Prostate gland (tissue), 2 donors: ENCODE results near the gene C10orf67.

Experiments
- POLR2A ChIP-seq: fragments of 450-650 bp; IDR thresholded peaks from one replicate; pipeline ENCODE4 v1.6.1; 2016; ENCODE audit warnings: antibody characterized with exemption, mild to moderate bottlenecking
- POLR2AphosphoS5 ChIP-seq: sonication (generic); formaldehyde crosslinking; IDR thresholded peaks from one replicate; pipeline ENCODE4 v1.6.1; 2017; ENCODE audit warnings: antibody characterized with exemption
- TF ChIP-seq, protein P1 (sequence below), 4 experiments: fragments of 200-600 bp in 2 of 4; fragments of 450-650 bp in 2 of 4; sonication (generic) in 2 of 4; IDR thresholded peaks; 1 replicate in 3 of 4; 2 replicates in 1 of 4; pipeline ENCODE4 v1.5.1; 2016 to 2019; ENCODE audit warnings: antibody characterized with exemption in 4 of 4, mild to moderate bottlenecking in 2 of 4, moderate library complexity in 2 of 4

DNA sequence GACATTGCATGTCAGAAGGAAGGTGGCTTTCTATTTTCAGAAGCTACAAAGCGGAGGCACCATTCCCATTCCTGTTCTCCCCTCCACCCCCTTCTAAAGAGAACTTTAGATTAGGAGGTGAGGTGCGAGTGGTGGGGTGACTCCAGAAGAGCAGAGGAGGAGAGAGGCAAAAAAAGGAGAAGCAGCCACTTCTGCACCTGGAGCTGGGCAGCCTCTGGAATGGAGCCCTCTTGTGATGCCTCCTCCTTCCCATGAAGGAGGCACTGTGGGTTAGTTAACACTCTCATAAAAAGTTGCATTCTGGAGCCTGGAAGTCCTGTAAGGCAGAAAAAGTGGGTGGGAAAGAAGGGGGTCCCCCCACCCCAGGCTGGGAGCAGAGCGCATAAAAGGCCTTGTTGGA is 147.7 kb downstream of the C10orf67 start:
- TF ChIP-seq, protein P1, sequence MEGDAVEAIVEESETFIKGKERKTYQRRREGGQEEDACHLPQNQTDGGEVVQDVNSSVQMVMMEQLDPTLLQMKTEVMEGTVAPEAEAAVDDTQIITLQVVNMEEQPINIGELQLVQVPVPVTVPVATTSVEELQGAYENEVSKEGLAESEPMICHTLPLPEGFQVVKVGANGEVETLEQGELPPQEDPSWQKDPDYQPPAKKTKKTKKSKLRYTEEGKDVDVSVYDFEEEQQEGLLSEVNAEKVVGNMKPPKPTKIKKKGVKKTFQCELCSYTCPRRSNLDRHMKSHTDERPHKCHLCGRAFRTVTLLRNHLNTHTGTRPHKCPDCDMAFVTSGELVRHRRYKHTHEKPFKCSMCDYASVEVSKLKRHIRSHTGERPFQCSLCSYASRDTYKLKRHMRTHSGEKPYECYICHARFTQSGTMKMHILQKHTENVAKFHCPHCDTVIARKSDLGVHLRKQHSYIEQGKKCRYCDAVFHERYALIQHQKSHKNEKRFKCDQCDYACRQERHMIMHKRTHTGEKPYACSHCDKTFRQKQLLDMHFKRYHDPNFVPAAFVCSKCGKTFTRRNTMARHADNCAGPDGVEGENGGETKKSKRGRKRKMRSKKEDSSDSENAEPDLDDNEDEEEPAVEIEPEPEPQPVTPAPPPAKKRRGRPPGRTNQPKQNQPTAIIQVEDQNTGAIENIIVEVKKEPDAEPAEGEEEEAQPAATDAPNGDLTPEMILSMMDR (IDR thresholded peaks at IDR 0.05) = no peak
- TF ChIP-seq POLR2A (no peak), POLR2AphosphoS5 (no peak)
